ENCODE data around the gene CADPS2. TPM values are rescaled to one million over a fixed set of nuclear protein-coding genes. Genes with fewer than 3 reads are reported as not detected.
"Not testable (repeated sequence)": the region's sequence is repeated elsewhere in the genome, so short reads cannot be mapped to it uniquely, and the experiment has no call there.

CADPS2 gene
- total RNA-seq, 1 donor from 2014 or later = 0.22 TPM

GRCh38 chr7:122682815-122683550 is 203.3 kb downstream of the CADPS2 start:
- Mint-ChIP-seq H3K27me3 (ENCODE audit: unreplicated experiment) (peaks cover 4% of the 10 kb centered on the region), H3K4me1 (ENCODE audit: low read depth, unreplicated experiment) (no peaks in the 10 kb centered on the region), H3K27ac (ENCODE audit: unreplicated experiment) (no peak overlapping the region), H3K4me3 (ENCODE audit: unreplicated experiment) (no peak overlapping the region), H3K36me3 (ENCODE audit: unreplicated experiment) (no peaks in the 10 kb centered on the region), H3K9me3 (ENCODE audit: unreplicated experiment) (no peaks in the 10 kb centered on the region)
- no peak for TF ChIP-seq CTCF (IDR thresholded peaks at IDR 0.05; ENCODE audit: partially characterized antibody, unreplicated experiment)
- DNase-seq = no peak

DNA sequence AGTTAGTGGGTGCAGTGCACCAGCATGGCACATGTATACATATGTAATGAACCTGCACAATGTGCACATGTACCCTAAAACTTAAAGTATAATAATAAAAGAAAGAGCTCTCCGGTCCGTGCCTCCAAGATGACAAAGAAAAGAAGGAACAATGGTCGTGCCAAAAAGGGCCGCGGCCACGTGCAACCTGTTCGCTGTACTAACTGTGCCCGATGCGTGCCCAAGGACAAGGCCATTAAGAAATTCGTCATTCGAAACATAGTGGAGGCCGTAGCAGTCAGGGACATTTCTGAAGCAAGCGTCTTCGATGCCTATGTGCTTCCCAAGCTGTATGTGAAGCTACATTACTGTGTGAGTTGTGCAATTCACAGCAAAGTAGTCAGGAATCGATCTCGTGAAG is 205.1 kb downstream of the CADPS2 start:
- H3K27ac Mint-ChIP-seq (ENCODE audit: unreplicated experiment); H3K4me3 Mint-ChIP-seq (ENCODE audit: unreplicated experiment); H3K9me3 Mint-ChIP-seq (ENCODE audit: unreplicated experiment); DNase-seq; H3K27me3 Mint-ChIP-seq (ENCODE audit: unreplicated experiment); H3K36me3 Mint-ChIP-seq (ENCODE audit: unreplicated experiment); H3K4me1 Mint-ChIP-seq (ENCODE audit: low read depth, unreplicated experiment): not testable (repeated sequence)

GRCh38 chr7:122679813-122680212 is 206.4 kb downstream of the CADPS2 start:
- Mint-ChIP-seq H3K36me3 (ENCODE audit: unreplicated experiment) (no peaks in the 10 kb centered on the region), H3K27me3 (ENCODE audit: unreplicated experiment) (no peaks in the 10 kb centered on the region), H3K4me1 (ENCODE audit: low read depth, unreplicated experiment) (peaks cover 2% of the 10 kb centered on the region), H3K9me3 (ENCODE audit: unreplicated experiment) (peaks cover 2% of the 10 kb centered on the region), H3K27ac (ENCODE audit: unreplicated experiment) (no peak overlapping the region), H3K4me3 (ENCODE audit: unreplicated experiment) (no peak overlapping the region)
- no peak for DNase-seq
- no peak for TF ChIP-seq CTCF (IDR thresholded peaks at IDR 0.05; ENCODE audit: partially characterized antibody, unreplicated experiment)

- H3K36me3 Mint-ChIP-seq (ENCODE audit: unreplicated experiment); DNase-seq; H3K27ac Mint-ChIP-seq (ENCODE audit: unreplicated experiment); H3K4me1 Mint-ChIP-seq (ENCODE audit: low read depth, unreplicated experiment); H3K9me3 Mint-ChIP-seq (ENCODE audit: unreplicated experiment); H3K27me3 Mint-ChIP-seq (ENCODE audit: unreplicated experiment); H3K4me3 Mint-ChIP-seq (ENCODE audit: unreplicated experiment): not testable (repeated sequence)
Measured at GRCh38 chr7:122679269-122679709, 207.0 kb downstream of the CADPS2 start.

DNA sequence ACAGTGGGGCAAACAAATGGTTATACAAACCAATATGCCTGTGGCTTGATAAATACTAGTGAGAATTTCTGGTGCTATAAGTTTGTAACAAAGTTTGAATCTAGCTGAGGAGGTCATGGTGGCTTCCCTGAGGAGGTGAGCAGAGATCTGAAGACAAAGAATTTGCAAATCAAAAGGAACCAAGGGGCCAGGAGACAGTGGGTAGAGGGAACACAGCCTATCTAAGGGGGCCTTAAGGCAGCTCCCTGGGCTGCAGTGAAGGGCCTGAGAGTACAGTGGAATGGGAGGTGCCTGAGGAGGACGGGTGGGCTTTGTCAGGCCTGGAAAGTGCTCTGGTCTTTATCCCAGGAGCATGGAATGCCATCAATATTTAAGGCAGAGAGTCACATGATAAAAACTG is 209.1 kb downstream of the CADPS2 start:
- H3K4me1 Mint-ChIP-seq (ENCODE audit: low read depth, unreplicated experiment) = peaks cover 2% of the 10 kb centered on the region
- no peaks in the 10 kb centered on the region for H3K27me3 Mint-ChIP-seq (ENCODE audit: unreplicated experiment)
- TF ChIP-seq CTCF (IDR thresholded peaks at IDR 0.05; ENCODE audit: partially characterized antibody, unreplicated experiment) = no peak
- no peaks in the 10 kb centered on the region for H3K36me3 Mint-ChIP-seq (ENCODE audit: unreplicated experiment)
- no peak overlapping the region for H3K4me3 Mint-ChIP-seq (ENCODE audit: unreplicated experiment)
- H3K9me3 Mint-ChIP-seq (ENCODE audit: unreplicated experiment) = peaks cover 2% of the 10 kb centered on the region
- DNase-seq = no peak
- H3K27ac Mint-ChIP-seq (ENCODE audit: unreplicated experiment) = peak overlapping the region; percentile 18

- no peak overlapping the region for H3K27ac Mint-ChIP-seq (ENCODE audit: unreplicated experiment)
- peaks cover 4% of the 10 kb centered on the region for H3K4me1 Mint-ChIP-seq (ENCODE audit: low read depth, unreplicated experiment)
Measured at GRCh38 chr7:122676466-122676865, 209.8 kb downstream of the CADPS2 start.

More at GRCh38 chr7:122676466-122676865, 209.8 kb downstream of the CADPS2 start:
- Mint-ChIP-seq H3K4me3 (ENCODE audit: unreplicated experiment) (no peak overlapping the region), H3K27me3 (ENCODE audit: unreplicated experiment) (no peaks in the 10 kb centered on the region), H3K36me3 (ENCODE audit: unreplicated experiment) (no peaks in the 10 kb centered on the region), H3K9me3 (ENCODE audit: unreplicated experiment) (peaks cover 2% of the 10 kb centered on the region)
- no peak for DNase-seq
- TF ChIP-seq CTCF (IDR thresholded peaks at IDR 0.05; ENCODE audit: partially characterized antibody, unreplicated experiment) = no peak
